Stomach (tissue), 4 donors: Measurements from ENCODE around the gene MED22.

ENCODE experiments used
- POLR2A ChIP-seq, 4 donors: fragments of 450-650 bp; IDR thresholded peaks; one replicate each; pipeline ENCODE4 v1.6.1; 2016; ENCODE audit warnings: antibody characterized with exemption in 4 of 4, control low read depth in 2 of 4, mild to moderate bottlenecking in 1 of 4, moderate library complexity in 1 of 4
- TF ChIP-seq, protein P1 (sequence below), 7 experiments: fragments of 450-650 bp in 4 of 7; fragments of 200-600 bp in 3 of 7; sonication (generic) in 3 of 7; IDR thresholded peaks; one replicate each; pipeline ENCODE4 v1.5.1; 2016 to 2019; ENCODE audit warnings: antibody characterized with exemption in 7 of 7, control low read depth in 2 of 7, mild to moderate bottlenecking in 1 of 7

GRCh38 chr9:133347515-133347984 is 381 bp downstream of the MED22 start:
- TF ChIP-seq, protein P1, sequence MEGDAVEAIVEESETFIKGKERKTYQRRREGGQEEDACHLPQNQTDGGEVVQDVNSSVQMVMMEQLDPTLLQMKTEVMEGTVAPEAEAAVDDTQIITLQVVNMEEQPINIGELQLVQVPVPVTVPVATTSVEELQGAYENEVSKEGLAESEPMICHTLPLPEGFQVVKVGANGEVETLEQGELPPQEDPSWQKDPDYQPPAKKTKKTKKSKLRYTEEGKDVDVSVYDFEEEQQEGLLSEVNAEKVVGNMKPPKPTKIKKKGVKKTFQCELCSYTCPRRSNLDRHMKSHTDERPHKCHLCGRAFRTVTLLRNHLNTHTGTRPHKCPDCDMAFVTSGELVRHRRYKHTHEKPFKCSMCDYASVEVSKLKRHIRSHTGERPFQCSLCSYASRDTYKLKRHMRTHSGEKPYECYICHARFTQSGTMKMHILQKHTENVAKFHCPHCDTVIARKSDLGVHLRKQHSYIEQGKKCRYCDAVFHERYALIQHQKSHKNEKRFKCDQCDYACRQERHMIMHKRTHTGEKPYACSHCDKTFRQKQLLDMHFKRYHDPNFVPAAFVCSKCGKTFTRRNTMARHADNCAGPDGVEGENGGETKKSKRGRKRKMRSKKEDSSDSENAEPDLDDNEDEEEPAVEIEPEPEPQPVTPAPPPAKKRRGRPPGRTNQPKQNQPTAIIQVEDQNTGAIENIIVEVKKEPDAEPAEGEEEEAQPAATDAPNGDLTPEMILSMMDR (IDR thresholded peaks at IDR 0.05), result no peak
- TF ChIP-seq POLR2A (IDR thresholded peaks at IDR 0.05), result no peak
